Tibial nerve (tissue), 4 donors: ENCODE results near the gene CNST. TPM values are rescaled to one million over a fixed set of nuclear protein-coding genes. Genes with fewer than 3 reads are reported as not detected.
"Not testable (repeated sequence)": the region's sequence is repeated elsewhere in the genome, so short reads cannot be mapped to it uniquely, and the experiment has no call there.

Experiments used
- DNase-seq, 2 donors: peaks; one replicate each; pipeline ENCODE4 v3.0.0-alpha.2; 2019; ENCODE audit warnings: low spot score in 2 of 2
- H3K27ac ChIP-seq, 4 donors: fragments of 200-600 bp; sonication (generic) in 3 of 4; one replicate each; pipeline ENCODE4 v1.5.1; 2017 to 2019; ENCODE audit warnings: mild to moderate bottlenecking in 1 of 4
- H3K27me3 ChIP-seq, 2 donors: fragments of 200-600 bp; sonication (generic) in 1 of 2; one replicate each; pipeline versions ENCODE4 v1.5.1 to v1.6.0; 2017 to 2019
- H3K36me3 ChIP-seq, 3 donors: fragments of 200-600 bp; sonication (generic); one replicate each; pipeline ENCODE4 v1.5.1; 2018 to 2019
- H3K4me1 ChIP-seq, 4 donors: fragments of 200-600 bp; sonication (generic) in 3 of 4; one replicate each; pipeline ENCODE4 v1.5.1; 2017 to 2019
- H3K4me3 ChIP-seq, 4 donors: fragments of 200-600 bp; sonication (generic) in 3 of 4; one replicate each; pipeline ENCODE4 v1.5.1; 2017 to 2019; ENCODE audit warnings: mild to moderate bottlenecking in 1 of 4, moderate library complexity in 1 of 4
- H3K9me3 ChIP-seq, 4 donors: fragments of 200-600 bp; sonication (generic) in 3 of 4; one replicate each; pipeline ENCODE4 v1.5.1; 2017 to 2019
- CTCF ChIP-seq, 5 experiments: fragments of 200-600 bp in 3 of 5; fragments of 450-650 bp in 2 of 5; sonication (generic) in 3 of 5; IDR thresholded peaks; one replicate each; pipeline ENCODE4 v1.5.1; 2016 to 2019; ENCODE audit warnings: antibody characterized with exemption in 5 of 5, mild to moderate bottlenecking in 3 of 5, moderate library complexity in 2 of 5
- EP300 ChIP-seq, 2 donors: sonication (generic); formaldehyde crosslinking; IDR thresholded peaks; one replicate each; pipeline ENCODE4 v1.6.1; 2017; ENCODE audit warnings: antibody characterized with exemption in 2 of 2, mild to moderate bottlenecking in 1 of 2
- POLR2A ChIP-seq, 2 donors: fragments of 450-650 bp; IDR thresholded peaks; one replicate each; pipeline ENCODE4 v1.6.1; 2017; ENCODE audit warnings: antibody characterized with exemption in 2 of 2, mild to moderate bottlenecking in 2 of 2, moderate library complexity in 2 of 2
- WGBS, 2 donors: methylation state at CpG; one replicate each; pipeline ENCODE4 v1.1.5; 2018; 5-methylcytosine and 5-hydroxymethylcytosine counted together
- total RNA-seq, 4 donors: library from RNA; depleted of rRNA; stranded (reverse); fragments of >200 nt; gene quantifications; one replicate each; pipeline ENCODE4 v1.1.0, GENCODE V29; 2016

The CNST gene
- total RNA-seq, 4 donors from 2014 or later, result 16.5 to 20.3 (median 17.9) TPM

GRCh38 chr1:246689409-246690008 lies 123.3 kb downstream of the CNST start:
- H3K4me3 ChIP-seq, result peak overlapping the region in 2 of 4 donors; percentile 10 to 28
- WGBS, 2 donors, result 7 to 8% methylated on average over 16 of the region's 16 CpGs
- no peaks in the 10 kb centered on the region for H3K27me3 ChIP-seq
- TF ChIP-seq EP300 (IDR thresholded peaks at IDR 0.05), result no peak
- TF ChIP-seq CTCF (IDR thresholded peaks at IDR 0.05), result peak; percentile 64 to 80 (median 78)
- no peak for TF ChIP-seq POLR2A (IDR thresholded peaks at IDR 0.05)
- peaks cover 0 to 3% (median 0%) of the 10 kb centered on the region in 4 donors for H3K9me3 ChIP-seq
- peak in 1 of 2 donors; percentile 55 for DNase-seq
- H3K4me1 ChIP-seq, result peaks cover 0 to 11% (median 3%) of the 10 kb centered on the region in 4 donors
- peak overlapping the region in 1 of 4 donors; percentile 6 for H3K27ac ChIP-seq
- H3K36me3 ChIP-seq, result no peaks in the 10 kb centered on the region

- Histone ChIP-seq H3K36me3 (no peaks in the 10 kb centered on the region), H3K27ac (peak overlapping the region in 1 of 4 donors; percentile 6), H3K4me3 (peak overlapping the region in 1 of 4 donors; percentile 28), H3K9me3 (peaks cover 0 to 3% (median 0%) of the 10 kb centered on the region in 4 donors), H3K27me3 (no peaks in the 10 kb centered on the region), H3K4me1 (peaks cover 0 to 11% (median 3%) of the 10 kb centered on the region in 4 donors)
- TF ChIP-seq CTCF (IDR thresholded peaks at IDR 0.05), result no peak
- TF ChIP-seq EP300 (IDR thresholded peaks at IDR 0.05), result no peak
- TF ChIP-seq POLR2A (IDR thresholded peaks at IDR 0.05), result no peak
- 70 to 77% methylated on average over 12 of the region's 12 CpGs for whole genome bisulfite sequencing, 2 donors
- DNase-seq, result no peak
These were observed 123.8 kb downstream of the CNST start for GRCh38 chr1:246690100-246690499.

- H3K27ac ChIP-seq, result no peak overlapping the region
These were observed 125.6 kb downstream of the CNST start for GRCh38 chr1:246691622-246692495.

GRCh38 chr1:246694213-246694895 lies 128.1 kb downstream of the CNST start:
- H3K4me3 ChIP-seq, H3K36me3 ChIP-seq, H3K27me3 ChIP-seq, H3K27ac ChIP-seq, H3K9me3 ChIP-seq, DNase-seq: not testable (repeated sequence)
- 89 to 92% methylated on average over 10 of the region's 10 CpGs for WGBS, 2 donors
- H3K4me1 ChIP-seq, result peaks cover 0 to 24% (median 3%) of the 10 kb centered on the region in 4 donors

More at GRCh38 chr1:246691622-246692495, 125.6 kb downstream of the CNST start:
- H3K27me3 ChIP-seq, result no peaks in the 10 kb centered on the region
- no peak overlapping the region for H3K4me3 ChIP-seq
- peaks cover 0 to 3% (median 0%) of the 10 kb centered on the region in 4 donors for H3K9me3 ChIP-seq
- peaks cover 0 to 18% (median 3%) of the 10 kb centered on the region in 4 donors for H3K4me1 ChIP-seq
- no peak for DNase-seq
- TF ChIP-seq POLR2A (IDR thresholded peaks at IDR 0.05) (no peak), EP300 (IDR thresholded peaks at IDR 0.05) (no peak), CTCF (IDR thresholded peaks at IDR 0.05) (no peak)
- no peaks in the 10 kb centered on the region for H3K36me3 ChIP-seq
- 56 to 63% methylated on average over 13 to 15 of the region's 15 CpGs for whole genome bisulfite sequencing, 2 donors

GRCh38 chr1:246695136-246695535 lies 128.9 kb downstream of the CNST start:
- no peak for DNase-seq
- peaks cover 0 to 17% (median 0%) of the 10 kb centered on the region in 4 donors for H3K4me1 ChIP-seq
- H3K4me3 ChIP-seq, result no peak overlapping the region
- WGBS, 2 donors, result 89 to 94% methylated on average over 3 of the region's 3 CpGs
- no peaks in the 10 kb centered on the region for H3K27me3 ChIP-seq
- TF ChIP-seq CTCF (IDR thresholded peaks at IDR 0.05), result no peak
- no peak for TF ChIP-seq POLR2A (IDR thresholded peaks at IDR 0.05)
- no peak for TF ChIP-seq EP300 (IDR thresholded peaks at IDR 0.05)
- no peak overlapping the region for H3K27ac ChIP-seq
- H3K36me3 ChIP-seq, result no peaks in the 10 kb centered on the region
- H3K9me3 ChIP-seq, result peaks cover 0 to 3% (median 0%) of the 10 kb centered on the region in 4 donors
